ENCODE measurements around the gene NEMP2. TPM values are rescaled to one million over a fixed set of nuclear protein-coding genes. Genes with fewer than 3 reads are reported as not detected.

Gene NEMP2
- total RNA-seq, 6 donors from 2014 or later: 2.6 to 7.4 (median 4.3) TPM

DNA sequence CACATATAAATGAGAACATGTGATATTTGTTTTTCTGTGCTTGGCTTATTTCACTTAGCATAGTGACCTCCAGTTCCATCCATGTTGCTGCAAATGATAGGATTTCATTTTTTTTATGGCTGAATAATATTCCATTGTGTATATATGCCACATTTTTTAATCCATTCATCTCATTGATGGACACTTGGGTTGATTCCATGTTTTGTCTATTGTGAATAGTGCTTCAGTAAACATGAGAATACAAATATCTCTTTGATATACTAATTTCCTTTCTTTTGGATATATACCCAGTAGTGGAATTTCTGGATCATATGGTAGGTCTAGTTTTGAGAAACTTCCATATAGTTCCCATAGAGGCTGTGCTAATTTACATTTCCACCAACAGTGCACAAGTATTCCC lies 3.7 kb upstream of the NEMP2 start:
- Histone ChIP-seq H3K27ac (no peak overlapping the region), H3K36me3 (no peaks in the 10 kb centered on the region), H3K4me1 (peaks cover 6 to 20% (median 12%) of the 10 kb centered on the region in 4 donors), H3K4me3 (no peak overlapping the region), H3K27me3 (no peaks in the 10 kb centered on the region), H3K9me3 (peaks cover 8 to 20% (median 16%) of the 10 kb centered on the region in 4 donors)
- TF ChIP-seq, protein P1, sequence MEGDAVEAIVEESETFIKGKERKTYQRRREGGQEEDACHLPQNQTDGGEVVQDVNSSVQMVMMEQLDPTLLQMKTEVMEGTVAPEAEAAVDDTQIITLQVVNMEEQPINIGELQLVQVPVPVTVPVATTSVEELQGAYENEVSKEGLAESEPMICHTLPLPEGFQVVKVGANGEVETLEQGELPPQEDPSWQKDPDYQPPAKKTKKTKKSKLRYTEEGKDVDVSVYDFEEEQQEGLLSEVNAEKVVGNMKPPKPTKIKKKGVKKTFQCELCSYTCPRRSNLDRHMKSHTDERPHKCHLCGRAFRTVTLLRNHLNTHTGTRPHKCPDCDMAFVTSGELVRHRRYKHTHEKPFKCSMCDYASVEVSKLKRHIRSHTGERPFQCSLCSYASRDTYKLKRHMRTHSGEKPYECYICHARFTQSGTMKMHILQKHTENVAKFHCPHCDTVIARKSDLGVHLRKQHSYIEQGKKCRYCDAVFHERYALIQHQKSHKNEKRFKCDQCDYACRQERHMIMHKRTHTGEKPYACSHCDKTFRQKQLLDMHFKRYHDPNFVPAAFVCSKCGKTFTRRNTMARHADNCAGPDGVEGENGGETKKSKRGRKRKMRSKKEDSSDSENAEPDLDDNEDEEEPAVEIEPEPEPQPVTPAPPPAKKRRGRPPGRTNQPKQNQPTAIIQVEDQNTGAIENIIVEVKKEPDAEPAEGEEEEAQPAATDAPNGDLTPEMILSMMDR (IDR thresholded peaks at IDR 0.05): no peak
- TF ChIP-seq POLR2A (IDR thresholded peaks at IDR 0.05): no peak
- TF ChIP-seq EP300 (IDR thresholded peaks at IDR 0.05): no peak
- no peak for TF ChIP-seq POLR2AphosphoS5 (IDR thresholded peaks at IDR 0.05)
- no peak for ATAC-seq (ENCODE audit: low FRiP score in 2 of 2)
- DNase-seq: no peak

- WGBS, 2 donors: 95 to 100% methylated on average over 1 of the region's 1 CpG
Observed at GRCh38 chr2:190537765-190538164, 3.2 kb upstream of the NEMP2 start.

GRCh38 chr2:190535586-190535985 lies 1.1 kb upstream of the NEMP2 start:
- H3K4me1 ChIP-seq: peaks cover 7 to 25% (median 13%) of the 10 kb centered on the region in 4 donors
- TF ChIP-seq, protein P1 (IDR thresholded peaks at IDR 0.05): no peak
- no peak for TF ChIP-seq POLR2AphosphoS5 (IDR thresholded peaks at IDR 0.05)
- no peak for TF ChIP-seq EP300 (IDR thresholded peaks at IDR 0.05)
- TF ChIP-seq POLR2A (IDR thresholded peaks at IDR 0.05): no peak
- no peak for ATAC-seq (ENCODE audit: low FRiP score in 2 of 2)
- peak overlapping the region in 3 of 4 donors; percentile 94 to 99 (median 97) for H3K27ac ChIP-seq
- WGBS, 2 donors: 33 to 36% methylated on average over 1 of the region's 1 CpG
- H3K27me3 ChIP-seq: no peaks in the 10 kb centered on the region
- no peaks in the 10 kb centered on the region for H3K36me3 ChIP-seq
- peaks cover 7 to 16% (median 12%) of the 10 kb centered on the region in 4 donors for H3K9me3 ChIP-seq
- peak overlapping the region in 3 of 4 donors; percentile 63 to 83 (median 77) for H3K4me3 ChIP-seq
- no peak for DNase-seq

More at GRCh38 chr2:190537765-190538164, 3.2 kb upstream of the NEMP2 start:
- H3K9me3 ChIP-seq: peaks cover 8 to 20% (median 16%) of the 10 kb centered on the region in 4 donors
- H3K27me3 ChIP-seq: no peaks in the 10 kb centered on the region
- ATAC-seq (ENCODE audit: low FRiP score in 2 of 2): no peak
- no peak for DNase-seq
- peaks cover 7 to 20% (median 13%) of the 10 kb centered on the region in 4 donors for H3K4me1 ChIP-seq
- H3K36me3 ChIP-seq: no peaks in the 10 kb centered on the region
- H3K27ac ChIP-seq: no peak overlapping the region
- TF ChIP-seq, protein P1 (IDR thresholded peaks at IDR 0.05): no peak
- TF ChIP-seq EP300 (IDR thresholded peaks at IDR 0.05) (no peak), POLR2AphosphoS5 (IDR thresholded peaks at IDR 0.05) (no peak), POLR2A (IDR thresholded peaks at IDR 0.05) (no peak)
- no peak overlapping the region for H3K4me3 ChIP-seq

DNA sequence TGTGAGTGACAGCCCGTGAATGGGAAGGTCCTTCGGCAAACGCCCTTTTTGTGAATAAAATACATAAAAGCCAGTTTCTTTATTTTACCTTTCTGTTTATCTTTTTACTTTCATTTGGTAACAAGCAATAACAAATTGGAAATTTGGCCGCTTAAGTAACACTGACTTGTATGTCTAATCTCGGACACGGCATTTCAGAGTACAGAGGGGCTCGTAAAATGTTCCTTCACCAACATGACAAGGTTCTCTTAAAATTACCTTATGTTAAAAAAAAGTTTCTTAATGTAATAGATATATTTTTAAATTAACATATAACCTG lies 558 bp upstream of the NEMP2 start:
- Histone ChIP-seq H3K27me3 (no peaks in the 10 kb centered on the region), H3K36me3 (no peaks in the 10 kb centered on the region), H3K27ac (peak overlapping the region; percentile 94 to 99 (median 96)), H3K9me3 (peaks cover 2 to 11% (median 7%) of the 10 kb centered on the region in 4 donors), H3K4me1 (peaks cover 7 to 30% (median 16%) of the 10 kb centered on the region in 4 donors), H3K4me3 (peak overlapping the region; percentile 63 to 83 (median 74))
- WGBS, 2 donors: 4% methylated on average over 7 of the region's 7 CpGs
- TF ChIP-seq EP300 (IDR thresholded peaks at IDR 0.05) (no peak), POLR2A (IDR thresholded peaks at IDR 0.05) (no peak), POLR2AphosphoS5 (IDR thresholded peaks at IDR 0.05) (no peak)
- TF ChIP-seq, protein P1 (IDR thresholded peaks at IDR 0.05): no peak
- ATAC-seq (ENCODE audit: low FRiP score in 2 of 2) (no peak), DNase-seq (no peak)

GRCh38 chr2:190533968-190534309 lies 583 bp downstream of the NEMP2 start:
- peak in 1 of 2 donors; percentile 41 for ATAC-seq (ENCODE audit: low FRiP score in 2 of 2)
- DNase-seq: peak in 1 of 2 donors; percentile 35
- Histone ChIP-seq H3K4me1 (peaks cover 14 to 41% (median 26%) of the 10 kb centered on the region in 4 donors), H3K27me3 (no peaks in the 10 kb centered on the region), H3K9me3 (peaks cover 0 to 3% (median 1%) of the 10 kb centered on the region in 4 donors), H3K27ac (peak overlapping the region; percentile 94 to 99 (median 96)), H3K36me3 (no peaks in the 10 kb centered on the region), H3K4me3 (peak overlapping the region; percentile 63 to 83 (median 74))
- 0 to 7% methylated on average over 9 to 13 of the region's 13 CpGs for WGBS, 2 donors
- TF ChIP-seq, protein P1 (IDR thresholded peaks at IDR 0.05): no peak
- TF ChIP-seq POLR2AphosphoS5 (IDR thresholded peaks at IDR 0.05): peak in 1 of 2 donors; percentile 15
- TF ChIP-seq POLR2A (IDR thresholded peaks at IDR 0.05): no peak
